HepG2 (cell line): ENCODE data around the gene STYX. TPM values are rescaled to one million over a fixed set of nuclear protein-coding genes. Genes with fewer than 3 reads are reported as not detected.

ENCODE experiments used
- ATAC-seq: fragments of 200-7000 bp; cut with Tn5 transposase; 3 replicates; pipeline ENCODE4 v1.9.1; 2020; ENCODE audit warnings: mild to moderate bottlenecking, moderate library complexity
- BruUV-seq: library from RNA; stranded (reverse); fragments of 400-500 nt; replicated peaks from 2 replicates; lab custom pipeline; 2021; lab: Mats Ljungman, UMichigan
- CTCF ChIA-PET: fragments of 300-600 bp; formaldehyde crosslinking; extraction: SDS; loops from one replicate; lab custom pipeline; 2021; ENCODE audit warnings: low total read pairs, inconsistent platforms, low intra/inter-chr PET ratio; lab: Yijun Ruan, JAX
- POLR2A ChIA-PET: fragments of 350-600 bp; sonication (Branson Sonifier 250); formaldehyde crosslinking; loops from one replicate; lab custom pipeline; 2020; ENCODE audit warnings: antibody characterized with exemption, inconsistent platforms; lab: Yijun Ruan, JAX
- DNase-seq: peaks from one replicate; pipeline ENCODE4 v3.0.0-alpha.2; 2015; ENCODE audit warnings: low spot score
- FAIRE-seq: peaks from 3 replicates; lab custom pipeline; 2011; peaks lifted over from hg19 to GRCh38; lab: Jason Lieb, UNC
- H2AFZ ChIP-seq: one replicate; pipeline ENCODE4 v1.6.1; 2011; ENCODE audit warnings: low read length, inconsistent platforms
- H3K27ac ChIP-seq: fragments of 300-600 bp; 3 replicates; pipeline ENCODE4 v1.8.0; 2011; ENCODE audit warnings: mixed run types, mild to moderate bottlenecking, mixed read lengths, low read length, inconsistent platforms; ENCODE audit not compliant: insufficient read depth; ENCODE audit errors: extremely low read length
- H3K27me3 ChIP-seq, 2 experiments: fragments of 200-600 bp in 1 of 2; 2 replicates in 1 of 2; 3 replicates in 1 of 2; pipeline versions ENCODE4 v1.6.0 to v1.8.0; 2011; ENCODE audit warnings: low read length in 2 of 2, mild to moderate bottlenecking in 2 of 2, moderate library complexity in 2 of 2, inconsistent platforms in 1 of 2; ENCODE audit not compliant: insufficient read depth in 2 of 2, control insufficient read depth in 1 of 2
- H3K36me3 ChIP-seq, 2 experiments: fragments of 200-600 bp in 1 of 2; replicated peaks in 1 of 2; 2 replicates in 1 of 2; 3 replicates in 1 of 2; pipeline versions ENCODE4 v1.5.1 to v1.8.0; 2011; ENCODE audit warnings: low read length in 2 of 2, inconsistent platforms in 1 of 2; ENCODE audit not compliant: insufficient read depth in 2 of 2, control insufficient read depth in 1 of 2
- H3K4me1 ChIP-seq: 2 replicates; pipeline ENCODE4 v1.5.1; 2012; ENCODE audit warnings: low read length, inconsistent platforms; ENCODE audit not compliant: insufficient read depth
- H3K4me2 ChIP-seq: 2 replicates; pipeline ENCODE4 v1.6.0; 2011; ENCODE audit warnings: low read depth, low read length, inconsistent platforms
- H3K4me3 ChIP-seq, 3 experiments: fragments of 200-600 bp in 1 of 3; sonication (generic), shearing (Covaris generic) in 1 of 3; replicated peaks in 1 of 3; 2 replicates each; pipeline ENCODE4 v1.5.1; 2011 to 2016; ENCODE audit warnings: low read length in 3 of 3, inconsistent platforms in 2 of 3, low read depth in 2 of 3, mild to moderate bottlenecking in 2 of 3, control low read depth in 1 of 3, mixed read lengths in 1 of 3; ENCODE audit not compliant: insufficient read depth in 1 of 3
- H3K79me2 ChIP-seq: one replicate; pipeline ENCODE4 v1.6.1; 2011; ENCODE audit warnings: low read length, inconsistent platforms; ENCODE audit not compliant: insufficient read depth
- H3K9ac ChIP-seq: 2 replicates; pipeline ENCODE4 v1.6.0; 2011; ENCODE audit warnings: mild to moderate bottlenecking, low read depth, low read length, inconsistent platforms; ENCODE audit not compliant: insufficient read depth
- H3K9me3 ChIP-seq: 2 replicates; pipeline ENCODE4 v1.5.1; 2012; ENCODE audit warnings: mild to moderate bottlenecking, low read length
- H4K20me1 ChIP-seq: 2 replicates; pipeline ENCODE4 v1.6.0; 2011; ENCODE audit warnings: inconsistent platforms, mild to moderate bottlenecking, low read length, moderate library complexity; ENCODE audit not compliant: insufficient read depth
- CENPX ChIP-seq: sonication (generic); formaldehyde crosslinking; IDR thresholded peaks from 2 replicates; pipeline ENCODE4 v1.9.0; 2021; ENCODE audit warnings: mild to moderate bottlenecking, missing genetic modification reagents, moderate library complexity
- E2F1 ChIP-seq: sonication (generic); formaldehyde crosslinking; IDR thresholded peaks from 2 replicates; pipeline ENCODE4 v1.5.0; 2020; ENCODE audit warnings: missing genetic modification reagents
- GATAD1 ChIP-seq: IDR thresholded peaks from 2 replicates; pipeline ENCODE4 v1.6.1; 2016; ENCODE audit warnings: missing genetic modification reagents, missing compliant biosample characterization
- KDM2A ChIP-seq: sonication (generic); formaldehyde crosslinking; IDR thresholded peaks from 2 replicates; pipeline ENCODE4 v1.4.0; 2020; ENCODE audit warnings: low read depth, missing genetic modification reagents, borderline replicate concordance
- NFIC ChIP-seq: IDR thresholded peaks from 2 replicates; pipeline ENCODE4 v1.6.1; 2012; ENCODE audit warnings: mild to moderate bottlenecking, low read length, inconsistent platforms
- SALL2 ChIP-seq: sonication (generic); formaldehyde crosslinking; IDR thresholded peaks from 2 replicates; pipeline ENCODE4 v1.8.1; 2023; ENCODE audit warnings: mild to moderate bottlenecking, missing genetic modification reagents, inconsistent platforms
- STAT6 ChIP-seq: sonication (generic); formaldehyde crosslinking; IDR thresholded peaks from 2 replicates; pipeline ENCODE4 v1.4.0; 2020; ENCODE audit warnings: missing genetic modification reagents, mild to moderate bottlenecking, borderline replicate concordance
- ZNF263 ChIP-seq: sonication (generic); formaldehyde crosslinking; IDR thresholded peaks from 2 replicates; pipeline ENCODE4 v1.4.0; 2020; ENCODE audit warnings: missing genetic modification reagents
- ZNF407 ChIP-seq: sonication (generic); formaldehyde crosslinking; IDR thresholded peaks from one replicate; pipeline ENCODE4 v1.5.1; 2020; ENCODE audit warnings: mild to moderate bottlenecking, missing genetic modification reagents; ENCODE audit errors: not compliant biosample characterization
- ZSCAN5A ChIP-seq: sonication (generic); formaldehyde crosslinking; IDR thresholded peaks from 2 replicates; pipeline ENCODE4 v1.8.0; 2022; ENCODE audit warnings: mild to moderate bottlenecking, missing genetic modification reagents, borderline replicate concordance
- WGBS: methylation state at CpG from one replicate; pipeline ENCODE4 v1.1.6; 2017; ENCODE audit warnings: low lambda C conversion rate; 5-methylcytosine and 5-hydroxymethylcytosine counted together
- in situ Hi-C: cut with HindIII; loops from 2 replicates; pipeline ENCODE4 v1.10.0; 2017; ENCODE audit warnings: low pct_unique_long_range_greater_than_20kb; ENCODE audit not compliant: extremely low pct_ligation_motif_present
- intact Hi-C: fragments of 100-400 bp; cut with micrococcal nuclease; formaldehyde crosslinking; loops from one replicate; pipeline ENCODE4 v1.10.0; 2022; ENCODE audit not compliant: unreplicated experiment
- polyA plus RNA-seq, 8 experiments: library from polyadenylated mRNA; depleted of rRNA in 3 of 8; stranded (reverse) in 7 of 8; unstranded in 1 of 8; fragments of >200 nt; fragmentation: Illumina TruSeq in 4 of 8; extraction: Trizol in 4 of 8; gene quantifications; 2 replicates each; pipeline versions ENCODE4 v1.2.1 to v1.2.3, GENCODE V29; 2011 to 2016; ENCODE audit warnings: low read depth in 4 of 8, missing spikeins in 1 of 8, mixed read lengths in 1 of 8; ENCODE audit not compliant: insufficient read depth in 1 of 8
- total RNA-seq, 5 experiments: library from RNA; depleted of rRNA; stranded (reverse); fragments of >200 nt; fragmentation: Illumina TruSeq; extraction: Trizol; gene quantifications; 2 replicates each; pipeline ENCODE4 v1.2.3, GENCODE V29; 2016; ENCODE audit warnings: low read depth in 1 of 5

STYX gene
- total and polyA plus RNA-seq, 2 of the 13 experiments (the other 11 are each of a cell fraction or from before 2014, with no cell fraction given), result 6.6 to 10.9 TPM

DNA sequence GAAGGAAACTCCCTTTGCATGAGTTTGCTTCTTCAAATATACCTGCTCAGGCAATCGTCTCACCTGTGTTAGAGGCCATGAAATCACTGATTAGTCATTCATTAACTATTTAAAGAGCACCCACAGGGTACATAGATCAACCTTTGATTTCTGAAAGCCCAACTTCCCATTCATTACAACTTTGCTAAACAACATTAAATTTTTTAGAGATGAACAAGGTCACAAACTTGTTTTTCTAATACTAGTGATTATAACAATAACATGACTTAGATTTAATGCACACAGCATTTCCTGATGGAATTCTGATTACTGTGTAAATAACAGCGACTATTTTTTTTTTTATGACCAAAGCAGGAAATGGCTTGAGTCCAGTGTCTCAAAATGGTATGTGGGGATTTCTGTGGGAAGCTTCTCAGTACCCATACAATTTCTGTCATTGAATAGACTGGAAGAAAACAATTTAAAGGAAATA is 29.2 kb upstream of the STYX start:
- no TSS peak for BruUV-seq
- ATAC-seq (peak; percentile 60), DNase-seq (peak; percentile 68), FAIRE-seq (peak; percentile 76)
- intact Hi-C loops (no loop called here), in situ Hi-C loops (no loop called here)
- Histone ChIP-seq H3K4me3 (peak overlapping the region in 2 of 3 experiments; percentile 8 to 20; a peak in 2 of 6 replicates), H3K27ac (peak overlapping the region; percentile 67), H3K4me1 (peaks cover 59% of the 10 kb centered on the region), H4K20me1 (no peaks in the 10 kb centered on the region), H3K79me2 (no peaks in the 10 kb centered on the region), H2AFZ (no peak overlapping the region), H3K9ac (no peak overlapping the region; the same call in 1 of the 2 replicates), H3K4me2 (peak overlapping the region; percentile 67), H3K9me3 (no peaks in the 10 kb centered on the region), H3K36me3 (no peaks in the 10 kb centered on the region), H3K27me3 (no peaks in the 10 kb centered on the region)
- POLR2A ChIA-PET, result no interaction called here
- CTCF ChIA-PET, result no interaction called here
- WGBS, result 0% methylated on average over 2 of the region's 2 CpGs
- TF ChIP-seq KDM2A (CRISPR knock-in tag), result no peak
- no peak for TF ChIP-seq GATAD1 (CRISPR knock-in tag)
- no peak for TF ChIP-seq ZSCAN5A (CRISPR knock-in tag)
- TF ChIP-seq SALL2, result no peak
- no peak for TF ChIP-seq STAT6 (CRISPR knock-in tag)
- no peak for TF ChIP-seq ZNF407 (CRISPR knock-in tag)
- TF ChIP-seq ZNF263 (CRISPR knock-in tag), result no peak
- TF ChIP-seq NFIC, result peak; percentile 70
- no peak for TF ChIP-seq E2F1 (CRISPR knock-in tag)
- TF ChIP-seq CENPX, result no peak
